A673 (cell line): ENCODE data around the gene FNBP1L. TPM values are rescaled to one million over a fixed set of nuclear protein-coding genes. Genes with fewer than 3 reads are reported as not detected.

Experiments
- BruUV-seq: library from RNA; stranded (reverse); fragments of 400-500 nt; replicated peaks from 2 replicates; lab custom pipeline; 2021; lab: Mats Ljungman, UMichigan
- CTCF ChIA-PET: fragments of 300-600 bp; sonication (Branson Sonifier 250); formaldehyde crosslinking; loops from one replicate; lab custom pipeline; 2022; ENCODE audit warnings: antibody characterized with exemption; lab: Charles Lee
- POLR2A ChIA-PET: fragments of 300-600 bp; sonication (Branson Sonifier 250); formaldehyde crosslinking; loops from one replicate; lab custom pipeline; 2022; ENCODE audit warnings: antibody characterized with exemption; ENCODE audit not compliant: low non-redundant PET; lab: Charles Lee
- DNase-seq: peaks from one replicate; pipeline ENCODE4 v3.0.0-alpha.2; 2015; ENCODE audit warnings: low spot score
- H3K27ac ChIP-seq: fragments of 200-600 bp; sonication (generic); 2 replicates; pipeline ENCODE4 v1.5.1; 2016; ENCODE audit warnings: mixed run types, low read depth, mild to moderate bottlenecking, mixed read lengths, antibody characterized with exemption, low read length; ENCODE audit not compliant: poor library complexity, severe bottlenecking
- H3K27me3 ChIP-seq: fragments of 200-600 bp; sonication (generic); replicated peaks from 2 replicates; pipeline ENCODE4 v1.6.1; 2017; ENCODE audit warnings: mixed run types, low read depth, mild to moderate bottlenecking, mixed read lengths, antibody characterized with exemption, low read length; ENCODE audit not compliant: insufficient read depth, poor library complexity
- H3K36me3 ChIP-seq: fragments of 200-600 bp; sonication (generic); 2 replicates; pipeline ENCODE4 v1.6.1; 2016; ENCODE audit warnings: mixed run types, mild to moderate bottlenecking, mixed read lengths, antibody characterized with exemption, low read length; ENCODE audit not compliant: insufficient read depth, poor library complexity, severe bottlenecking
- H3K4me1 ChIP-seq: fragments of 200-600 bp; sonication (generic); 2 replicates; pipeline ENCODE4 v1.6.1; 2017; ENCODE audit warnings: mixed run types, mild to moderate bottlenecking, mixed read lengths, antibody characterized with exemption, low read length; ENCODE audit not compliant: insufficient read depth, poor library complexity, severe bottlenecking
- H3K4me3 ChIP-seq: fragments of 200-600 bp; sonication (generic); 2 replicates; pipeline ENCODE4 v1.5.1; 2016; ENCODE audit warnings: low read depth, mixed run types, mild to moderate bottlenecking, mixed read lengths, low read length; ENCODE audit not compliant: poor library complexity, severe bottlenecking
- H3K9me3 ChIP-seq: fragments of 200-600 bp; sonication (generic); 2 replicates; pipeline ENCODE4 v1.6.1; 2016; ENCODE audit warnings: mixed run types, low read depth, mild to moderate bottlenecking, mixed read lengths, antibody characterized with exemption, low read length; ENCODE audit not compliant: poor library complexity, severe bottlenecking
- EZH2 ChIP-seq: fragments of 200-600 bp; sonication (generic); IDR thresholded peaks from 2 replicates; pipeline ENCODE4 v1.6.1; 2017; ENCODE audit warnings: borderline replicate concordance, low read depth, mild to moderate bottlenecking, mixed read lengths, antibody characterized with exemption, low read length; ENCODE audit not compliant: poor library complexity, severe bottlenecking
- intact Hi-C: fragments of 100-400 bp; cut with micrococcal nuclease; formaldehyde crosslinking; loops from one replicate; pipeline ENCODE4 v1.10.0; 2022; ENCODE audit not compliant: unreplicated experiment
- total RNA-seq: library from RNA; stranded (reverse); gene quantifications from 2 replicates; pipeline ENCODE4 v1.2.3, GENCODE V29; 2021
- TF ChIP-seq, protein P1 (sequence below): fragments of 300-800, 200-600 bp; sonication (generic); conservative IDR thresholded peaks from 2 replicates; pipeline ENCODE4 v1.5.1; 2017; ENCODE audit warnings: low read depth, mild to moderate bottlenecking, antibody characterized with exemption, low read length, moderate library complexity, mixed read lengths

FNBP1L gene
- total RNA-seq, 1 experiment from 2014 or later: 39.6 TPM

GRCh38 chr1:93496520-93496919 lies 48.6 kb downstream of the FNBP1L start:
- ChIA-PET POLR2A (no interaction called here), CTCF (no interaction called here)
- BruUV-seq: no TSS peak

DNA sequence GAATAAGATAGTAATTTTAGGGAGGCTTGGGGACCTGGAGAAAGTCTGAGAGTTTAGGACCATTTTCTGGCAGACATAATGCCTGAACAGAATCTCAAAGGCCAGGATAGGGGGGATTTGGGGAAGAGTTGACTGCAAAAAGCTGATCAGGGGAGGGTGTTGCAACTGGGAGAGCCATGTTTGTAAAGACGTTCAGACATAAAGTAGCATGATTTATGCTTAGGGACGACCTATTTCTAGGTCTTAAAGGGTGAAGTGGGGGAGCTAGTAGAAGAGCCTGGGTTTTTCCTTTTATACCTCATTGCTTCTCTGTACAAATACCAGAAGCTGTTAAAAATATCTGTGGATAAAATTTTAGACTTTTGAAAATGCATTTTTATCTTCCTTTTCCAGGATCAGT lies 51.2 kb downstream of the FNBP1L start:
- Histone ChIP-seq H3K36me3 (no peaks in the 10 kb centered on the region), H3K27ac (no peak overlapping the region), H3K27me3 (no peaks in the 10 kb centered on the region), H3K4me1 (no peaks in the 10 kb centered on the region), H3K4me3 (no peak overlapping the region), H3K9me3 (no peaks in the 10 kb centered on the region)
- no peak for DNase-seq
- no TSS peak for BruUV-seq
- ChIA-PET POLR2A (no interaction called here), CTCF (no interaction called here)
- intact Hi-C loops: no loop called here
- no peak for TF ChIP-seq EZH2
- TF ChIP-seq, protein P1, sequence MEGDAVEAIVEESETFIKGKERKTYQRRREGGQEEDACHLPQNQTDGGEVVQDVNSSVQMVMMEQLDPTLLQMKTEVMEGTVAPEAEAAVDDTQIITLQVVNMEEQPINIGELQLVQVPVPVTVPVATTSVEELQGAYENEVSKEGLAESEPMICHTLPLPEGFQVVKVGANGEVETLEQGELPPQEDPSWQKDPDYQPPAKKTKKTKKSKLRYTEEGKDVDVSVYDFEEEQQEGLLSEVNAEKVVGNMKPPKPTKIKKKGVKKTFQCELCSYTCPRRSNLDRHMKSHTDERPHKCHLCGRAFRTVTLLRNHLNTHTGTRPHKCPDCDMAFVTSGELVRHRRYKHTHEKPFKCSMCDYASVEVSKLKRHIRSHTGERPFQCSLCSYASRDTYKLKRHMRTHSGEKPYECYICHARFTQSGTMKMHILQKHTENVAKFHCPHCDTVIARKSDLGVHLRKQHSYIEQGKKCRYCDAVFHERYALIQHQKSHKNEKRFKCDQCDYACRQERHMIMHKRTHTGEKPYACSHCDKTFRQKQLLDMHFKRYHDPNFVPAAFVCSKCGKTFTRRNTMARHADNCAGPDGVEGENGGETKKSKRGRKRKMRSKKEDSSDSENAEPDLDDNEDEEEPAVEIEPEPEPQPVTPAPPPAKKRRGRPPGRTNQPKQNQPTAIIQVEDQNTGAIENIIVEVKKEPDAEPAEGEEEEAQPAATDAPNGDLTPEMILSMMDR: no peak

More at GRCh38 chr1:93496520-93496919, 48.6 kb downstream of the FNBP1L start:
- TF ChIP-seq, protein P1: no peak
- TF ChIP-seq EZH2: no peak
- Histone ChIP-seq H3K36me3 (no peaks in the 10 kb centered on the region), H3K4me3 (no peak overlapping the region), H3K27ac (no peak overlapping the region), H3K27me3 (no peaks in the 10 kb centered on the region), H3K9me3 (no peaks in the 10 kb centered on the region), H3K4me1 (no peaks in the 10 kb centered on the region)
- no peak for DNase-seq
- intact Hi-C loops: no loop called here

DNA sequence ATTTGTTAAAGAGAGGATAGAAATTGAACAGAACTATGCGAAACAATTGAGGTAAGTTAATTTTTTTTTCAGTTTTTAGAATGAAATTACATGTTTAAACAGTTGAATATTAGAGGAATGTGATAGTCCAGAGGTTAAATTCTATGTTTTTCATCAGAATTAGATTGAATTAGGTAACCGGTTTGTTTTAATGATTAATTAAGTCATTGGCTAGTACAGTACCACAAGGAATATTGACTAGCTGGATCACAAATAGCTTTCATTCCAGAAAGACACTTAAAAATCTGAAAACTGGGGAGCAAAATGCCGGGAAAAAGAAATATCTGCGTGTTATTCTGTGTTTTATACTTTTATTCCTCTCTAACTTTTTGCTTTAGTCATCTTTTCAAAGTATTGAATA lies 51.6 kb downstream of the FNBP1L start:
- BruUV-seq: no TSS peak
- Histone ChIP-seq H3K27me3 (no peaks in the 10 kb centered on the region), H3K27ac (no peak overlapping the region), H3K36me3 (no peaks in the 10 kb centered on the region), H3K9me3 (no peaks in the 10 kb centered on the region), H3K4me1 (no peaks in the 10 kb centered on the region), H3K4me3 (no peak overlapping the region)
- TF ChIP-seq, protein P1: no peak
- TF ChIP-seq EZH2: no peak
- no peak for DNase-seq
- intact Hi-C loops: no loop called here
- CTCF ChIA-PET: no interaction called here
- POLR2A ChIA-PET: no interaction called here
